Stomach (tissue), 9 donors: ENCODE results near the gene ARHGAP33. TPM values are rescaled to one million over a fixed set of nuclear protein-coding genes. Genes with fewer than 3 reads are reported as not detected.
A peak's percentile ranks its signal among the peaks of the same experiment; 100 is the strongest.

Experiments
- DNase-seq, 2 donors: peaks; one replicate each; pipeline versions ENCODE4 v3.0.0 to v3.0.0-alpha.2; 2013 to 2019
- H3K27ac ChIP-seq, 5 donors: fragments of 200-600 bp in 4 of 5; sonication (generic) in 4 of 5; one replicate each; pipeline ENCODE4 v1.5.1; 2013 to 2019; ENCODE audit warnings: mild to moderate bottlenecking in 1 of 5, moderate library complexity in 1 of 5
- H3K27me3 ChIP-seq, 3 donors: fragments of 200-600 bp; sonication (generic); one replicate each; pipeline ENCODE4 v1.5.1; 2017 to 2019; ENCODE audit warnings: mixed run types in 1 of 3
- H3K36me3 ChIP-seq, 4 donors: fragments of 200-600 bp; sonication (generic); 1 replicate in 3 of 4; 2 replicates in 1 of 4; pipeline ENCODE4 v1.5.1; 2016 to 2019
- H3K4me1 ChIP-seq, 4 donors: fragments of 200-600 bp; sonication (generic); one replicate each; pipeline ENCODE4 v1.5.1; 2016 to 2019
- H3K4me3 ChIP-seq, 4 donors: fragments of 200-600 bp; sonication (generic) in 3 of 4; one replicate each; pipeline ENCODE4 v1.5.1; 2016 to 2019; ENCODE audit warnings: mild to moderate bottlenecking in 1 of 4
- H3K9me3 ChIP-seq, 4 donors: fragments of 200-600 bp; sonication (generic); one replicate each; pipeline ENCODE4 v1.5.1; 2016 to 2019
- CTCF ChIP-seq, 7 experiments: fragments of 450-650 bp in 4 of 7; fragments of 200-600 bp in 3 of 7; sonication (generic) in 3 of 7; IDR thresholded peaks; one replicate each; pipeline ENCODE4 v1.5.1; 2016 to 2019; ENCODE audit warnings: antibody characterized with exemption in 7 of 7, control low read depth in 2 of 7, mild to moderate bottlenecking in 1 of 7
- EP300 ChIP-seq: sonication (generic); formaldehyde crosslinking; IDR thresholded peaks from one replicate; pipeline ENCODE4 v1.6.1; 2017; ENCODE audit warnings: antibody characterized with exemption
- POLR2A ChIP-seq, 4 donors: fragments of 450-650 bp; IDR thresholded peaks; one replicate each; pipeline ENCODE4 v1.6.1; 2016; ENCODE audit warnings: antibody characterized with exemption in 4 of 4, control low read depth in 2 of 4, mild to moderate bottlenecking in 1 of 4, moderate library complexity in 1 of 4
- POLR2AphosphoS5 ChIP-seq, 3 donors: sonication (generic); formaldehyde crosslinking; IDR thresholded peaks; one replicate each; pipeline ENCODE4 v1.6.1; 2016; ENCODE audit warnings: antibody characterized with exemption in 3 of 3
- WGBS, 5 donors: extraction: QIAGEN DNeasy Blood & Tissue Kit in 3 of 5; methylation state at CpG; one replicate each; pipeline versions ENCODE4 v1.1.5 to v1.1.7; 2013 to 2018; 5-methylcytosine and 5-hydroxymethylcytosine counted together
- intact Hi-C: fragments of 100-400 bp; cut with DNase I; formaldehyde crosslinking; loops from one replicate; pipeline ENCODE4 v1.15.1; 2023; ENCODE audit warnings: low total_unique reads
- polyA plus RNA-seq, 3 donors: library from polyadenylated mRNA; stranded (reverse); fragments of 200-250 nt; gene quantifications; one replicate each; pipeline ENCODE4 v1.2.3, GENCODE V29; 2013
- total RNA-seq, 5 donors: library from RNA; depleted of rRNA; stranded (reverse); fragments of >200 nt; gene quantifications; one replicate each; pipeline versions ENCODE4 v1.1.0 to v1.2.3, GENCODE V29; 2014 to 2016
- donor health status: healthy with polysubstance abuse.
- donor health status: Bipolar disorder and iron deficiency.
- donor health status: healthy.

Gene ARHGAP33
- total and polyA plus RNA-seq, 8 donors: 1.4 to 73.6 (median 12.2) TPM

- intact Hi-C loops: no loop called here
These were observed 43.5 kb upstream of the ARHGAP33 start for GRCh38 chr19:35731779-35732405.

GRCh38 chr19:35732540-35733179, 42.7 kb upstream of the ARHGAP33 start:
- DNase-seq: no peak
- H3K27ac ChIP-seq: no peak overlapping the region
- intact Hi-C loops: no loop called here
- no peaks in the 10 kb centered on the region for H3K27me3 ChIP-seq
- H3K36me3 ChIP-seq: peaks cover 75 to 100% (median 100%) of the 10 kb centered on the region in 4 donors
- no peak overlapping the region for H3K4me3 ChIP-seq
- H3K4me1 ChIP-seq: no peaks in the 10 kb centered on the region
- WGBS, 5 donors: 90 to 94% (median 93%) methylated on average over 10 to 25 of the region's 25 CpGs
- no peaks in the 10 kb centered on the region for H3K9me3 ChIP-seq
- TF ChIP-seq EP300 (no peak), POLR2A (IDR thresholded peaks at IDR 0.05) (no peak), CTCF (IDR thresholded peaks at IDR 0.05) (no peak)

More at GRCh38 chr19:35731779-35732405, 43.5 kb upstream of the ARHGAP33 start:
- 85 to 92% (median 89%) methylated on average over 21 of the region's 21 CpGs for WGBS, 5 donors
- H3K27me3 ChIP-seq: no peaks in the 10 kb centered on the region
- peaks cover 77 to 100% (median 100%) of the 10 kb centered on the region in 4 donors for H3K36me3 ChIP-seq
- DNase-seq: no peak
- H3K4me1 ChIP-seq: no peaks in the 10 kb centered on the region
- H3K4me3 ChIP-seq: no peak overlapping the region
- no peaks in the 10 kb centered on the region for H3K9me3 ChIP-seq
- no peak for TF ChIP-seq CTCF (IDR thresholded peaks at IDR 0.05)
- TF ChIP-seq POLR2AphosphoS5 (IDR thresholded peaks at IDR 0.05): no peak
- TF ChIP-seq EP300: no peak
- no peak for TF ChIP-seq POLR2A (IDR thresholded peaks at IDR 0.05)
- no peak overlapping the region for H3K27ac ChIP-seq

- Histone ChIP-seq H3K9me3 (no peaks in the 10 kb centered on the region), H3K4me3 (no peak overlapping the region), H3K27me3 (no peaks in the 10 kb centered on the region), H3K27ac (peak overlapping the region in 1 of 5 donors; percentile 13), H3K36me3 (peaks cover 75 to 100% (median 100%) of the 10 kb centered on the region in 4 donors), H3K4me1 (no peaks in the 10 kb centered on the region)
- no peak for DNase-seq
- intact Hi-C loops: no loop called here
- no peak for TF ChIP-seq POLR2A (IDR thresholded peaks at IDR 0.05)
- 85 to 94% (median 92%) methylated on average over 7 to 35 of the region's 35 CpGs for WGBS, 5 donors
These were observed 41.9 kb upstream of the ARHGAP33 start for GRCh38 chr19:35733180-35734125.

GRCh38 chr19:35734273-35734672, 41.1 kb upstream of the ARHGAP33 start:
- Histone ChIP-seq H3K4me3 (no peak overlapping the region), H3K36me3 (peaks cover 72 to 100% (median 100%) of the 10 kb centered on the region in 4 donors), H3K27me3 (no peaks in the 10 kb centered on the region), H3K27ac (no peak overlapping the region), H3K4me1 (peaks cover 0 to 4% (median 1%) of the 10 kb centered on the region in 4 donors), H3K9me3 (no peaks in the 10 kb centered on the region)
- no peak for DNase-seq
- TF ChIP-seq CTCF (IDR thresholded peaks at IDR 0.05) (no peak), POLR2A (IDR thresholded peaks at IDR 0.05) (no peak), POLR2AphosphoS5 (IDR thresholded peaks at IDR 0.05) (no peak), EP300 (no peak)
- 92 to 97% (median 96%) methylated on average over 8 of the region's 8 CpGs for WGBS, 5 donors
- intact Hi-C loops: no loop called here
